SU-DHL-6 (cell line): ENCODE measurements around the gene RPL32.

ENCODE experiments used
- CTCF ChIP-seq: fragments of 200-600 bp; sonication (generic); IDR thresholded peaks from one replicate; pipeline ENCODE4 v1.5.1; 2017; ENCODE audit warnings: antibody characterized with exemption, mild to moderate bottlenecking, low read length, moderate library complexity; ENCODE audit not compliant: insufficient read depth, poor library complexity, severe bottlenecking
- EZH2phosphoT487 ChIP-seq: fragments of 200-600 bp; sonication (generic), shearing (Covaris generic); conservative IDR thresholded peaks from 2 replicates; pipeline ENCODE4 v1.6.1; 2018; ENCODE audit warnings: mild to moderate bottlenecking, antibody characterized with exemption, low read length, moderate library complexity, mixed read lengths

- no peak for TF ChIP-seq CTCF
- no peak for TF ChIP-seq EZH2phosphoT487
Observed at GRCh38 chr3:12840591-12841148, 695 bp downstream of the RPL32 start.
